K562 (cell line): ENCODE data around the gene SP2. TPM values are rescaled to one million over a fixed set of nuclear protein-coding genes. Genes with fewer than 3 reads are reported as not detected.
A peak's percentile ranks its signal among the peaks of the same experiment; 100 is the strongest.

Source experiments
- ATF4 ChIP-seq: fragments of 450-650 bp; formaldehyde crosslinking; IDR thresholded peaks from 2 replicates; pipeline ENCODE4 v1.4.0; 2022; ENCODE audit warnings: mild to moderate bottlenecking, moderate library complexity
- CBFA2T3 ChIP-seq: fragments of 450-650 bp; IDR thresholded peaks from 2 replicates; pipeline ENCODE4 v1.6.1; 2017
- E2F6 ChIP-seq, 2 experiments: IDR thresholded peaks; 2 replicates each; pipeline ENCODE4 v1.6.1; 2011; ENCODE audit warnings: borderline replicate concordance in 1 of 2, control low read depth in 1 of 2, low read depth in 1 of 2, low read length in 1 of 2, mild to moderate bottlenecking in 1 of 2, mixed read lengths in 1 of 2, moderate library complexity in 1 of 2; ENCODE audit not compliant: insufficient read depth in 1 of 2, insufficient read length in 1 of 2, poor library complexity in 1 of 2, severe bottlenecking in 1 of 2; ENCODE audit errors: extremely low read depth in 1 of 2
- ELF2 ChIP-seq: fragments of 250-450 bp; sonication (Bioruptor Pico); IDR thresholded peaks from 2 replicates; pipeline ENCODE4 v1.5.0; 2021; ENCODE audit warnings: mild to moderate bottlenecking
- GABPB2 ChIP-seq: fragments of 250-450 bp; sonication (Bioruptor Pico); conservative IDR thresholded peaks from 2 replicates; pipeline ENCODE4 v1.5.1; 2021; ENCODE audit warnings: mild to moderate bottlenecking
- HBP1 ChIP-seq: fragments of 450-650 bp; formaldehyde crosslinking; IDR thresholded peaks from 2 replicates; pipeline ENCODE4 v1.4.0; 2022; ENCODE audit warnings: missing genetic modification characterization
- HMGN3 ChIP-seq: IDR thresholded peaks from 2 replicates; pipeline ENCODE4 v1.6.1; 2011; ENCODE audit warnings: borderline replicate concordance, low read depth, mild to moderate bottlenecking, mixed read lengths, low read length; ENCODE audit not compliant: insufficient read length; ENCODE audit errors: extremely low read depth
- HNRNPK ChIP-seq: fragments of 200-400 bp; formaldehyde crosslinking; IDR thresholded peaks from one replicate; pipeline ENCODE4 v1.6.1; 2018; ENCODE audit warnings: mild to moderate bottlenecking, low read depth, low read length; ENCODE audit not compliant: poor library complexity, severe bottlenecking
- KAT8 ChIP-seq: fragments of 450-650 bp; IDR thresholded peaks from 2 replicates; pipeline ENCODE4 v1.6.1; 2016; ENCODE audit warnings: low read depth, mild to moderate bottlenecking
- NELFE ChIP-seq: IDR thresholded peaks from 2 replicates; pipeline ENCODE4 v1.6.1; 2011; ENCODE audit warnings: mild to moderate bottlenecking; ENCODE audit not compliant: insufficient read depth, insufficient read length
- POLR3A ChIP-seq: IDR thresholded peaks from 2 replicates; pipeline ENCODE4 v1.6.1; 2011; ENCODE audit warnings: borderline replicate concordance, mild to moderate bottlenecking, moderate library complexity; ENCODE audit not compliant: insufficient read length, insufficient read depth; ENCODE audit errors: extremely low read depth
- PPARD ChIP-seq: fragments of 250-450 bp; sonication (Bioruptor Pico); IDR thresholded peaks from 2 replicates; pipeline ENCODE4 v1.8.0; 2022; ENCODE audit warnings: inconsistent platforms, mild to moderate bottlenecking, moderate library complexity
- PTRF ChIP-seq: fragments of 450-650 bp; IDR thresholded peaks from 2 replicates; pipeline ENCODE4 v1.6.1; 2016; ENCODE audit warnings: mild to moderate bottlenecking, missing genetic modification characterization, missing compliant biosample characterization
- RBM15 ChIP-seq: fragments of 200-400 bp; formaldehyde crosslinking; IDR thresholded peaks from 2 replicates; pipeline ENCODE4 v1.6.1; 2018; ENCODE audit warnings: mild to moderate bottlenecking, low read length, moderate library complexity; ENCODE audit not compliant: insufficient read depth
- RUNX1 ChIP-seq: sonication (generic); IDR thresholded peaks from 2 replicates; pipeline ENCODE4 v1.6.1; 2016; ENCODE audit warnings: antibody characterized with exemption, low read depth
- TEAD1 ChIP-seq, 2 experiments: fragments of 450-650 bp in 1 of 2; sonication (generic) in 1 of 2; formaldehyde crosslinking; IDR thresholded peaks; 2 replicates each; pipeline versions ENCODE4 v1.4.0 to v1.8.0; 2020 to 2022; ENCODE audit warnings: mild to moderate bottlenecking in 2 of 2, missing genetic modification reagents in 1 of 2
- TEAD4 ChIP-seq, 2 experiments: sonication (generic) in 1 of 2; formaldehyde crosslinking in 1 of 2; IDR thresholded peaks; 2 replicates each; pipeline versions ENCODE4 v1.6.1 to v1.8.0; 2012 to 2022; ENCODE audit warnings: borderline replicate concordance in 1 of 2, inconsistent platforms in 1 of 2, low read length in 1 of 2, mild to moderate bottlenecking in 1 of 2, missing genetic modification reagents in 1 of 2
- ZKSCAN1 ChIP-seq: fragments of 150-350 bp; IDR thresholded peaks from 2 replicates; pipeline ENCODE4 v1.6.1; 2016; ENCODE audit warnings: low read depth, low read length
- ZNF143 ChIP-seq: sonication (generic); formaldehyde crosslinking; IDR thresholded peaks from 2 replicates; pipeline ENCODE4 v1.9.0; 2022; ENCODE audit warnings: mild to moderate bottlenecking, missing genetic modification reagents
- ZNF23 ChIP-seq: fragments of 250-450 bp; sonication (Bioruptor Pico); IDR thresholded peaks from 2 replicates; pipeline ENCODE4 v1.4.0; 2020; ENCODE audit warnings: mild to moderate bottlenecking
- ZNF263 ChIP-seq: sonication (generic); formaldehyde crosslinking; IDR thresholded peaks from 2 replicates; pipeline ENCODE4 v1.8.0; 2022; ENCODE audit warnings: mild to moderate bottlenecking, missing genetic modification reagents, borderline replicate concordance
- ZNF398 ChIP-seq: fragments of 250-450 bp; sonication (Bioruptor Pico); IDR thresholded peaks from 2 replicates; pipeline ENCODE4 v1.8.0; 2021; ENCODE audit warnings: moderate library complexity, mild to moderate bottlenecking, inconsistent platforms
- ZNF408 ChIP-seq: fragments of 250-450 bp; sonication (Bioruptor Pico); IDR thresholded peaks from 2 replicates; pipeline ENCODE4 v1.4.0; 2020; ENCODE audit warnings: low read depth, mild to moderate bottlenecking, moderate library complexity
- ZNF699 ChIP-seq: fragments of 250-450 bp; sonication (Bioruptor Pico); IDR thresholded peaks from 2 replicates; pipeline ENCODE4 v1.8.0; 2021; ENCODE audit warnings: mild to moderate bottlenecking, moderate library complexity; ENCODE audit not compliant: insufficient replicate concordance
- polyA plus RNA-seq, 8 experiments: library from polyadenylated mRNA; depleted of rRNA in 4 of 8; stranded (reverse) in 5 of 8; unstranded in 3 of 8; fragments of >200 nt; fragmentation: Nextera tagmentation in 2 of 8; fragmentation: Illumina TruSeq in 1 of 8; extraction: Ambion mirVana in 2 of 8; extraction: Trizol in 1 of 8; gene quantifications; 2 replicates each; pipeline versions ENCODE4 v1.2.1 to v1.2.3, GENCODE V29; 2011 to 2014; ENCODE audit warnings: inconsistent platforms in 1 of 8, missing spikeins in 1 of 8
- total RNA-seq, 7 experiments: library from RNA; depleted of rRNA in 6 of 7; stranded (reverse); fragments of >200 nt in 6 of 7; fragmentation: Illumina TruSeq in 2 of 7; extraction: Trizol in 2 of 7; gene quantifications; 2 replicates each; pipeline versions ENCODE4 v1.2.1 to v1.2.3, GENCODE V29; 2011 to 2021; ENCODE audit warnings: low replicate concordance in 1 of 7

Gene SP2
- total and polyA plus RNA-seq, 9 of the 15 experiments (the other 6 are each of a cell fraction or from before 2014, with no cell fraction given) = 0.77 to 22.3 (median 2.3) TPM

GRCh38 chr17:47935961-47936360 is 39.9 kb downstream of the SP2 start (continued):
- TF ChIP-seq HBP1 (CRISPR knock-in tag) (no peak), E2F6 (IDR thresholded peaks at IDR 0.05; ENCODE audit: borderline replicate concordance in 1 of 2, extremely low read depth in 1 of 2, insufficient read depth in 1 of 2, insufficient read length in 1 of 2, low read depth in 1 of 2, low read length in 1 of 2, poor library complexity in 1 of 2, severe bottlenecking in 1 of 2) (no peak), RBM15 (no peak), PTRF (tag) (no peak), TEAD4 (IDR thresholded peaks at IDR 0.05; ENCODE audit: low read length) (peak; percentile 82), TEAD4 (CRISPR knock-in tag; IDR thresholded peaks at IDR 0.05; ENCODE audit: borderline replicate concordance) (no peak), ZNF143 (no peak), ZNF699 (no peak), HNRNPK (no peak), ZNF408 (CRISPR knock-in tag) (no peak), GABPB2 (CRISPR knock-in tag) (no peak), NELFE (no peak), TEAD1 (CRISPR knock-in tag; IDR thresholded peaks at IDR 0.05) (0 out of 4 replicates have a peak, but pooled peaks of 1 of the 2 experiments have one; percentile 11), ZNF398 (CRISPR knock-in tag) (no peak), HMGN3 (no peak), PPARD (CRISPR knock-in tag) (no peak), RUNX1 (0 out of 2 replicates have a peak, but pooled peaks have one; percentile 20), ZKSCAN1 (0 out of 2 replicates have a peak, but pooled peaks have one; percentile 29), POLR3A (no peak), ATF4 (CRISPR knock-in tag) (no peak), ELF2 (no peak), ZNF263 (CRISPR knock-in tag) (no peak), KAT8 (no peak), ZNF23 (CRISPR knock-in tag) (no peak), CBFA2T3 (peak; percentile 89)
